Calu3 (cell line): Measurements from ENCODE around the gene LARP1B. TPM values are rescaled to one million over a fixed set of nuclear protein-coding genes. Genes with fewer than 3 reads are reported as not detected.

Experiments
- Bru-seq: library from RNA; stranded (reverse); fragments of 400-500 nt; gene quantifications from one replicate; lab custom pipeline; 2021; lab: Mats Ljungman, UMichigan
- BruChase-seq, 2 experiments: library from RNA; stranded (reverse); fragments of 400-500 nt; gene quantifications; one replicate each; lab custom pipeline; 2021; lab: Mats Ljungman, UMichigan
- BruUV-seq: library from RNA; stranded (reverse); fragments of 400-500 nt; replicated peaks from 2 replicates; lab custom pipeline; 2021; lab: Mats Ljungman, UMichigan
- CTCF ChIA-PET: fragments of 300-600 bp; sonication (Branson Sonifier 250); formaldehyde crosslinking; loops from one replicate; lab custom pipeline; 2022; ENCODE audit warnings: antibody characterized with exemption; lab: Charles Lee
- DNase-seq: peaks from one replicate; pipeline ENCODE4 v3.0.0; 2022
- H3K27ac Mint-ChIP-seq: one replicate; pipeline ENCODE4 v1.8.0; 2022; ENCODE audit warnings: mixed read lengths; ENCODE audit not compliant: unreplicated experiment
- H3K27me3 Mint-ChIP-seq: one replicate; pipeline ENCODE4 v1.8.0; 2022; ENCODE audit warnings: mixed read lengths; ENCODE audit not compliant: unreplicated experiment
- H3K36me3 Mint-ChIP-seq: one replicate; pipeline ENCODE4 v1.8.0; 2022; ENCODE audit warnings: mild to moderate bottlenecking, moderate library complexity, mixed read lengths; ENCODE audit not compliant: insufficient read depth, unreplicated experiment
- H3K4me1 Mint-ChIP-seq: one replicate; pipeline ENCODE4 v1.8.0; 2022; ENCODE audit warnings: mild to moderate bottlenecking, low read depth, mixed read lengths; ENCODE audit not compliant: unreplicated experiment
- H3K4me3 Mint-ChIP-seq: one replicate; pipeline ENCODE4 v1.8.0; 2022; ENCODE audit warnings: mild to moderate bottlenecking, low read depth, moderate library complexity, mixed read lengths; ENCODE audit not compliant: unreplicated experiment
- H3K9me3 Mint-ChIP-seq: one replicate; pipeline ENCODE4 v1.8.0; 2022; ENCODE audit warnings: low read depth, mixed read lengths; ENCODE audit not compliant: unreplicated experiment
- intact Hi-C: fragments of 100-400 bp; cut with micrococcal nuclease; formaldehyde crosslinking; loops from one replicate; pipeline ENCODE4 v1.10.0; 2022; ENCODE audit not compliant: unreplicated experiment
- long read RNA-seq: library from polyadenylated mRNA; stranded (forward); transcript quantifications from one replicate; pipeline ENCODE4 v2.0.0, GENCODE V29; 2022
- total RNA-seq: library from RNA; stranded (reverse); gene quantifications from 2 replicates; pipeline ENCODE4 v1.2.3, GENCODE V29; 2022
- TF ChIP-seq, protein P1 (sequence below): fragments of 200-600 bp; IDR thresholded peaks from one replicate; pipeline ENCODE4 v1.8.0; 2022; ENCODE audit warnings: antibody characterized with exemption; ENCODE audit not compliant: unreplicated experiment

The LARP1B gene
- total RNA-seq (17.4 and 19.7 TPM in 2 replicates), Bru-seq, nascent RNA (percentile 74 among the genes with signal in this experiment), BruChase-seq, experiment 1, labeled RNA remaining after a 6-hour chase (percentile 69 among the genes with signal in this experiment), BruChase-seq, experiment 2, labeled RNA remaining after a 2-hour chase (percentile 73 among the genes with signal in this experiment)
- long read RNA-seq, partial matches to known transcripts = 0 of 12 reads
- long read RNA-seq, other reads (novel, unspliced or antisense) = 5 of 12 reads

DNA sequence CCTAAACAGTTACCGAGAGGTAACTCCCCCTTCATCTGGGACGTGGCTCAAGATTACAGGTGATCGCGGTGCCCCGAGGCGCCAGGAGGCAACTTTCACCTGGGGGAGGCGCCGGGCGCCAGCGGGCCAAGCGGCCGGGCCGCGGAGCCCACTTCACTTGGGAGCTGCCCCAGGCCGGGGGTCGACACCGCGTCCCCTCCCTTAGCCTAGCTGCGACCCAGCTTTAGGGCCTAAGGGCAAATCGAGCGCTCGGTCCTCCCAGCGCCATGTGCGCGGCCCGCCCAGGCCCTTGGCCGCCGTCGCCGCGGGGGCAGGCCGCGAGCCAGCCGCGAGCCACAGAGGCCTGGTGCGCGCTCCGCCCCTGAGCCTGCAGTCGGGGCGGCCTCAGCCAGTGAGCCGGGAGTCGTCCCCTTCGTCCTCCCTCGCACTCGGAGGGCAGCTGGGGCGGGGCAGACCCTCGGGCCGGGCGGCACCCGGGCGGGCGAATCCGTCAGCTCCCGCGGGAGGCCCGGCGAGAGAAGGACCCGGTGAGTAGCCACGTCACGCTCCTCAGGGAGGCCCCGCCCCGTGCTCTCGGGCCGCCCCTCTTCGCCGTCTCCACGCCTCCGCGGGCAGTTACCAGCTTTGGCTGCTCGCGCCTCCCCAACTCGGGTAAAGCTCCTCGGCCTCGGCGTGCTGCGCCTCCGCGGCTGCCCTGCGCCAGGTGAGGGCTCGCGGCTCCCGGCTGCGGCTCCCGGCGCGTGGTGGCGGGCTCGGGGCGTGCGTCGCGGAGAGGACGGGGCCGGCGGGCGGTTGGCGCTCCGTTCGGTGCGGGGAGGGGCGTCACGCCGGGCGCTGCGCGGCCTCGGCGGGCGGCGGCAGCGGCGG lies at the start of gene LARP1B:
Gene LARP1B (plus strand): TSS at position 614 of the 867 bp plus-strand sequence. CDS start 13,640 bp downstream, outside the sequence.
- BruUV-seq = TSS peak; percentile 94
- H3K27me3 Mint-ChIP-seq = no peaks in the 10 kb centered on the region
- CTCF ChIA-PET = interaction anchor here (0.8 to 1.4 kb wide), 3 partner anchors 96 to 627 kb away, joined by 3 to 9 read pairs (median 3); partner anchors contain the start of genes ABHD18, MFSD8 and PLK4
- peak within 1 kb of the TSS; percentile 86 for H3K27ac Mint-ChIP-seq
- H3K4me3 Mint-ChIP-seq = peak within 1 kb of the TSS; percentile 84
- H3K36me3 Mint-ChIP-seq = peaks cover 24% of the 10 kb centered on the region
- intact Hi-C loops = loop anchor here (10.0 kb wide), 1 partner anchor 96 kb away; the partner anchor contains the start of genes ABHD18 and MFSD8
- peak; percentile 95 for DNase-seq
- TF ChIP-seq, protein P1, sequence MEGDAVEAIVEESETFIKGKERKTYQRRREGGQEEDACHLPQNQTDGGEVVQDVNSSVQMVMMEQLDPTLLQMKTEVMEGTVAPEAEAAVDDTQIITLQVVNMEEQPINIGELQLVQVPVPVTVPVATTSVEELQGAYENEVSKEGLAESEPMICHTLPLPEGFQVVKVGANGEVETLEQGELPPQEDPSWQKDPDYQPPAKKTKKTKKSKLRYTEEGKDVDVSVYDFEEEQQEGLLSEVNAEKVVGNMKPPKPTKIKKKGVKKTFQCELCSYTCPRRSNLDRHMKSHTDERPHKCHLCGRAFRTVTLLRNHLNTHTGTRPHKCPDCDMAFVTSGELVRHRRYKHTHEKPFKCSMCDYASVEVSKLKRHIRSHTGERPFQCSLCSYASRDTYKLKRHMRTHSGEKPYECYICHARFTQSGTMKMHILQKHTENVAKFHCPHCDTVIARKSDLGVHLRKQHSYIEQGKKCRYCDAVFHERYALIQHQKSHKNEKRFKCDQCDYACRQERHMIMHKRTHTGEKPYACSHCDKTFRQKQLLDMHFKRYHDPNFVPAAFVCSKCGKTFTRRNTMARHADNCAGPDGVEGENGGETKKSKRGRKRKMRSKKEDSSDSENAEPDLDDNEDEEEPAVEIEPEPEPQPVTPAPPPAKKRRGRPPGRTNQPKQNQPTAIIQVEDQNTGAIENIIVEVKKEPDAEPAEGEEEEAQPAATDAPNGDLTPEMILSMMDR = no peak
- H3K9me3 Mint-ChIP-seq = no peaks in the 10 kb centered on the region
- H3K4me1 Mint-ChIP-seq = no peaks in the 10 kb centered on the region

DNA sequence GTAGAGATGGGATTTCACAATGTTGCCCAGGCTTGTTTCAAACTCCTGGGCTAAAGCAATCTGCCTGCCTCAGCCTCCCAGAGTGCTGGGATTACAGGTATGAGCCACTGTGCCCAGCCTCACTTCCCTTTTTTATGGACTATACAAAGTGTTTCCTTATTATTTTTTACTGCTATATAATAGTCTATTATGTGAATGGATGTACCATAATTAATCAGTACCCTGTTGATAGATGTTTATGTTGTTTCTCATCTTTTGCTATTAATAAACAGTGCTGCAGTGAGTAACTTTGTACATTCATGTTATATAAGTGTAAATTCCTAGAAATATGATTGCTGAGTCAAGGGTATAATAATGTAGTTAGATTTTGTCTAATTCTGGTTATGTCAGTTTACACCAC lies 35.8 kb upstream of the LARP1B start:
- no peaks in the 10 kb centered on the region for H3K27me3 Mint-ChIP-seq
- peaks cover 4% of the 10 kb centered on the region for H3K36me3 Mint-ChIP-seq
- intact Hi-C loops = no loop called here
- no peaks in the 10 kb centered on the region for H3K4me1 Mint-ChIP-seq
- DNase-seq = no peak
- TF ChIP-seq, protein P1 = no peak
- no peaks in the 10 kb centered on the region for H3K9me3 Mint-ChIP-seq
- H3K27ac Mint-ChIP-seq = no peak overlapping the region
- CTCF ChIA-PET = no interaction called here
- no peak overlapping the region for H3K4me3 Mint-ChIP-seq
- BruUV-seq = no TSS peak

- no peaks in the 10 kb centered on the region for H3K4me1 Mint-ChIP-seq
- H3K36me3 Mint-ChIP-seq = peaks cover 4% of the 10 kb centered on the region
- intact Hi-C loops = no loop called here
- H3K27me3 Mint-ChIP-seq = no peaks in the 10 kb centered on the region
- no peak for DNase-seq
- no TSS peak for BruUV-seq
- TF ChIP-seq, protein P1 = no peak
- H3K4me3 Mint-ChIP-seq = no peak overlapping the region
- CTCF ChIA-PET = interaction anchor here (0.5 kb wide), 1 partner anchor 59 kb away, joined by 4 read pairs; no protein-coding TSS in a partner anchor
- no peak overlapping the region for H3K27ac Mint-ChIP-seq
- H3K9me3 Mint-ChIP-seq = no peaks in the 10 kb centered on the region
These were observed 31.2 kb upstream of the LARP1B start for GRCh38 chr4:128029907-128030306.

GRCh38 chr4:128031756-128032384 lies 29.2 kb upstream of the LARP1B start:
- Mint-ChIP-seq H3K4me3 (no peak overlapping the region), H3K27ac (no peak overlapping the region), H3K36me3 (peaks cover 4% of the 10 kb centered on the region), H3K27me3 (no peaks in the 10 kb centered on the region), H3K4me1 (no peaks in the 10 kb centered on the region), H3K9me3 (no peaks in the 10 kb centered on the region)
- CTCF ChIA-PET = interaction anchor here (0.6 kb wide), 1 partner anchor 24 kb away, joined by 5 read pairs; no protein-coding TSS in a partner anchor
- intact Hi-C loops = no loop called here
- no TSS peak for BruUV-seq
- no peak for DNase-seq
- TF ChIP-seq, protein P1 = no peak
